HG03175 (cell line): ENCODE measurements around the gene APAF1.
A peak's percentile ranks its signal among the peaks of the same experiment; 100 is the strongest.
"Not testable (repeated sequence)": the region's sequence is repeated elsewhere in the genome, so short reads cannot be mapped to it uniquely, and the experiment has no call there.

ENCODE experiments used
- ATAC-seq: cut with Tn5 transposase; IDR thresholded peaks from one replicate; pipeline ENCODE4 v1.9.1; 2021; ENCODE audit warnings: mild to moderate bottlenecking, moderate library complexity; ENCODE audit not compliant: unreplicated experiment

APAF1 gene, protein sequence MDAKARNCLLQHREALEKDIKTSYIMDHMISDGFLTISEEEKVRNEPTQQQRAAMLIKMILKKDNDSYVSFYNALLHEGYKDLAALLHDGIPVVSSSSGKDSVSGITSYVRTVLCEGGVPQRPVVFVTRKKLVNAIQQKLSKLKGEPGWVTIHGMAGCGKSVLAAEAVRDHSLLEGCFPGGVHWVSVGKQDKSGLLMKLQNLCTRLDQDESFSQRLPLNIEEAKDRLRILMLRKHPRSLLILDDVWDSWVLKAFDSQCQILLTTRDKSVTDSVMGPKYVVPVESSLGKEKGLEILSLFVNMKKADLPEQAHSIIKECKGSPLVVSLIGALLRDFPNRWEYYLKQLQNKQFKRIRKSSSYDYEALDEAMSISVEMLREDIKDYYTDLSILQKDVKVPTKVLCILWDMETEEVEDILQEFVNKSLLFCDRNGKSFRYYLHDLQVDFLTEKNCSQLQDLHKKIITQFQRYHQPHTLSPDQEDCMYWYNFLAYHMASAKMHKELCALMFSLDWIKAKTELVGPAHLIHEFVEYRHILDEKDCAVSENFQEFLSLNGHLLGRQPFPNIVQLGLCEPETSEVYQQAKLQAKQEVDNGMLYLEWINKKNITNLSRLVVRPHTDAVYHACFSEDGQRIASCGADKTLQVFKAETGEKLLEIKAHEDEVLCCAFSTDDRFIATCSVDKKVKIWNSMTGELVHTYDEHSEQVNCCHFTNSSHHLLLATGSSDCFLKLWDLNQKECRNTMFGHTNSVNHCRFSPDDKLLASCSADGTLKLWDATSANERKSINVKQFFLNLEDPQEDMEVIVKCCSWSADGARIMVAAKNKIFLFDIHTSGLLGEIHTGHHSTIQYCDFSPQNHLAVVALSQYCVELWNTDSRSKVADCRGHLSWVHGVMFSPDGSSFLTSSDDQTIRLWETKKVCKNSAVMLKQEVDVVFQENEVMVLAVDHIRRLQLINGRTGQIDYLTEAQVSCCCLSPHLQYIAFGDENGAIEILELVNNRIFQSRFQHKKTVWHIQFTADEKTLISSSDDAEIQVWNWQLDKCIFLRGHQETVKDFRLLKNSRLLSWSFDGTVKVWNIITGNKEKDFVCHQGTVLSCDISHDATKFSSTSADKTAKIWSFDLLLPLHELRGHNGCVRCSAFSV (N-terminal part only)

GRCh38 chr12:98644712-98645571 is at the start of gene APAF1, which contains the start of gene IKBIP:
Gene APAF1, plus strand, starts transcription at chr12:98645290. Its CDS starts 3,070 bp downstream, at chr12:98648360.
Gene IKBIP, minus strand, starts transcription at chr12:98644788. Its CDS starts 87 bp downstream, at chr12:98644701.
- ATAC-seq = peak; percentile 84

- not testable (repeated sequence) for ATAC-seq
Observed at GRCh38 chr12:98597313-98597712, 47.8 kb upstream of the APAF1 start.

GRCh38 chr12:98601924-98602323 is 43.2 kb upstream of the APAF1 start:
- ATAC-seq = no peak

DNA sequence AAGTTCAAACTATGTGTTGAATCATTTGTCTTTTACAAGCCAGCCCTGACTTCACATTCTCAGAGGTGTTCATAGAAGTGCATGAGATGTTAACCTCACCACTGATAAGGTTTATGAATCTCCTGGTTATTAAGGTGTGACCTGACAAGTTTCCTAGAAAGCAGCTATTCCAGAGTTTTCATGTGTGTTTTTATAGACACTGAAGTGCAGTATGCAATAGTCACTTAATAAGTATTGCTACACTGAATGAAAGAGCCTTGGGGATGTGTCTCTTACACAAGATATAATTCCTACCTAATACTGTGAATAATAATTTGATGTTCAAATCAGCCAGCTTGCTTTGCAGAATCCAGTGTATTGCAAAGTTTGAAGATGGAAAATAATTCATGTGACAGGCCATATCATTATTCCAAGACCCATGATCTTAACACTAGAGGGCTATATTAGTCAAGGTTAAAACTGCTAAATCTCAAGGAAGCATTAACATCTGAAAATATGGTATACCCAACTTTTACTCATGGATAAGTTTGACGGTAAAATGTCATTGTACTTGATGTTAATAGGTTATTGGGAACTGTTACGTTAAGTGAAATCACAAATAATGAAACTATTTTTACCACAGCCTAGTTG is 38.6 kb upstream of the APAF1 start:
- no peak for ATAC-seq

GRCh38 chr12:98610596-98610995 is 34.5 kb upstream of the APAF1 start:
- ATAC-seq = no peak

- ATAC-seq = peak; percentile 89
Observed at GRCh38 chr12:98612696-98613334, 32.3 kb upstream of the APAF1 start.

- no peak for ATAC-seq
Observed at GRCh38 chr12:98618952-98619351, 26.1 kb upstream of the APAF1 start.

DNA sequence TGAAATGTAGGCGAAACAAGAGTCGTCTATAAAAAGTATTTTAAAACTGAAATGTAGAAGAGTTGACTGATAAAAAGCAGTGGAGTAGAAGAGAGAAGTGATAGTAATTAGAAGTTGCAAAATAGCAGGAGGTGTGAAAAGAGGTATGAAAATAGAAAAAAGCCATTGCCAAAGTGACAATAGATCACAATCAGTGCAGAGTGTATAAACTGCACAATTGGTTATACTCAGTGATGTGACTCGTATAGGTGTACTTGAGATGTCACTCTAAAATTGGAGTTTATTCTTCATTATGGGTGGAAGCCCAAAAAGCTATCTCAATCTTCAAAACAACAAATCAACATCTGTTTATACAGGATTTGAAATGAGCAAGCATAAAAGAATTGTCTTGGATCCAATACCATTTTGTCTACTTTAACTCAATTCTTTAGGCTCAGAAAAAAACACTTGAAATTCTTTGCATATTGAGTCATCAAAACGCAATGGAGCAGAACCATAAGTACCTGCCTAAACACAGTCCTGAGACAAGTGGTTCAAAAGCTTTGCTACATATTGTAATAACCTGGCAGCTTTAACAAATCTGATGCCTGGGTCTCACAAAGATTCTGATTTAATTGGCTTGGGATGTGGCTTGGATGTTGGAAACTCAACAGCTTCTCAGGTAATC is 9.3 kb upstream of the APAF1 start:
- ATAC-seq = peak; percentile 87

GRCh38 chr12:98637068-98637467 is 8.0 kb upstream of the APAF1 start:
- no peak for ATAC-seq

DNA sequence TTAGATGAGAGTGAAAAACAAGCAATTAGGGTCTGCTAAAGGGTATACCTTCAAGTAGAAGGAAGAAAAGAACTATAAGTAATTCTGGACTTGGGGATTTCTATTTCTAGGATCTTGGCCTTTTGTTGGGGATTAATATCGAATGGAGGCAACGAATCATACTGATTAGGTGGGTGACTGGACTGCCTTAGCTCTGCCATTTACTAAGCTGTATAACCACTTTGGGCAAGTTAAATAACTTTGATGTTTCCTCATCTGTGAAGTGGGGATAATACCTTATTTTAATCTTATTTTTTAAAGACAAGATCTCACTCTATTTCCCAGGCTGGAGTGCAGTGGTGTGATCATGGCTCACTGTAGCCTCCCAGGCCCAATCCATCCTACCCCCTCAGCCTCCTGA is 7.1 kb upstream of the APAF1 start:
- ATAC-seq = no peak

- ATAC-seq = no peak
Observed at GRCh38 chr12:98639491-98639890, 5.6 kb upstream of the APAF1 start.

- ATAC-seq = not testable (repeated sequence)
Observed at GRCh38 chr12:98642801-98643200, 2.3 kb upstream of the APAF1 start.

DNA sequence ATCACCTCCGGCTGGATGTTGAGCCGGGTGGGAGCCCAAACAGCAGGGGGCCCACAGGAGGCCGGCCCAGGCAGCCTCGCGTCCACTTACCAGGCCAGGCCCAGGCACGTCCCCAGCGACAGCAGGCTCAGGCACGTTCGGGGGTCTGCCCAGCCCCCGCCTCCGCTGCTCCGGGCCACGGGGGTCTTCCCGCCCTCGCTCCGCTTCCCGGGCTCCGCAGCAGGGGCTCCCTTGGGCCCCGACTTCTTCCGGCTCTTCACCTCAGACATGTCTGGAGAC is 718 bp upstream of the APAF1 start:
- peak; percentile 27 for ATAC-seq

GRCh38 chr12:98645572-98646067 is 530 bp downstream of the APAF1 start:
- peak; percentile 2 for ATAC-seq

- ATAC-seq = no peak
Observed at GRCh38 chr12:98646294-98647090, 1.4 kb downstream of the APAF1 start.

- no peak for ATAC-seq
Observed at GRCh38 chr12:98651328-98651727, 6.2 kb downstream of the APAF1 start.

- ATAC-seq = peak; percentile 52
Observed at GRCh38 chr12:98653866-98654493, 8.9 kb downstream of the APAF1 start.
